Hepatocyte (in vitro differentiated cells): ENCODE measurements around the gene HMGCL. TPM values are rescaled to one million over a fixed set of nuclear protein-coding genes. Genes with fewer than 3 reads are reported as not detected.

Experiments used
- DNase-seq: peaks from one replicate; pipeline ENCODE4 v3.0.0-alpha.2; 2016; ENCODE audit warnings: low spot score
- H2AFZ ChIP-seq: fragments of 200-600 bp; sonication (generic); 2 replicates; pipeline ENCODE4 v1.6.0; 2016; ENCODE audit warnings: antibody characterized with exemption, mild to moderate bottlenecking
- H3K27ac ChIP-seq: fragments of 200-600 bp; sonication (generic); 2 replicates; pipeline ENCODE4 v1.5.1; 2016; ENCODE audit warnings: mild to moderate bottlenecking
- H3K27me3 ChIP-seq: fragments of 200-600 bp; sonication (generic); 2 replicates; pipeline ENCODE4 v1.6.1; 2016
- H3K36me3 ChIP-seq: fragments of 200-600 bp; sonication (generic); replicated peaks from 2 replicates; pipeline ENCODE4 v1.5.1; 2016; ENCODE audit warnings: low read depth; ENCODE audit not compliant: insufficient read depth
- H3K4me1 ChIP-seq: fragments of 200-600 bp; sonication (generic); 2 replicates; pipeline ENCODE4 v1.5.1; 2016; ENCODE audit warnings: mild to moderate bottlenecking, moderate library complexity; ENCODE audit not compliant: insufficient read depth
- H3K4me2 ChIP-seq: fragments of 200-600 bp; sonication (generic); 2 replicates; pipeline ENCODE4 v1.6.0; 2016
- H3K4me3 ChIP-seq: fragments of 200-600 bp; sonication (generic); 2 replicates; pipeline ENCODE4 v1.5.1; 2016; ENCODE audit warnings: mild to moderate bottlenecking
- H3K79me2 ChIP-seq: fragments of 200-600 bp; sonication (generic); 2 replicates; pipeline ENCODE4 v1.6.0; 2017; ENCODE audit warnings: mild to moderate bottlenecking
- H3K9me2 ChIP-seq: fragments of 200-600 bp; sonication (generic); replicated peaks from 2 replicates; pipeline ENCODE4 v1.6.0; 2017; ENCODE audit warnings: mild to moderate bottlenecking; ENCODE audit not compliant: insufficient read depth
- H3K9me3 ChIP-seq: fragments of 200-600 bp; sonication (generic); 2 replicates; pipeline ENCODE4 v1.5.1; 2016; ENCODE audit warnings: low read depth, mild to moderate bottlenecking
- H4K20me1 ChIP-seq: fragments of 200-600 bp; sonication (generic); 2 replicates; pipeline ENCODE4 v1.6.0; 2016; ENCODE audit warnings: mild to moderate bottlenecking; ENCODE audit not compliant: insufficient read depth, poor library complexity, severe bottlenecking
- CTCF ChIP-seq: fragments of 200-600 bp; sonication (generic); IDR thresholded peaks from 2 replicates; pipeline ENCODE4 v1.5.1; 2016; ENCODE audit warnings: antibody characterized with exemption, mild to moderate bottlenecking; ENCODE audit not compliant: poor library complexity
- EZH2 ChIP-seq: fragments of 200-600 bp; sonication (generic); IDR thresholded peaks from 2 replicates; pipeline ENCODE4 v1.6.1; 2016; ENCODE audit warnings: antibody characterized with exemption, mild to moderate bottlenecking, borderline replicate concordance
- EZH2phosphoT487 ChIP-seq: fragments of 200-600 bp; sonication (generic); IDR thresholded peaks from one replicate; pipeline ENCODE4 v1.6.1; 2018; ENCODE audit warnings: antibody characterized with exemption, mild to moderate bottlenecking, low read depth, moderate library complexity; ENCODE audit not compliant: unreplicated experiment, severe bottlenecking
- WGBS: methylation state at CpG from one replicate; pipeline ENCODE4 v1.1.6; 2016; ENCODE audit warnings: low lambda C conversion rate; ENCODE audit errors: missing lambda C conversion rate; 5-methylcytosine and 5-hydroxymethylcytosine counted together
- polyA plus RNA-seq: library from polyadenylated mRNA; unstranded; fragments of >200 nt; fragmentation: Nextera tagmentation; extraction: Ambion mirVana; gene quantifications from 2 replicates; pipeline ENCODE4 v1.2.1, GENCODE V29; 2016
- total RNA-seq: library from RNA; depleted of rRNA; stranded (reverse); fragments of >200 nt; gene quantifications from 2 replicates; pipeline ENCODE4 v1.2.3, GENCODE V29; 2014

HMGCL gene
- total and polyA plus RNA-seq, 2 experiments from 2014 or later, result 78.5 to 90.7 TPM

- Histone ChIP-seq H3K4me1 (peaks cover 6% of the 10 kb centered on the region), H3K4me2 (no peak overlapping the region), H3K27me3 (no peaks in the 10 kb centered on the region), H3K9me2 (no peaks in the 10 kb centered on the region), H3K9me3 (no peaks in the 10 kb centered on the region), H4K20me1 (no peaks in the 10 kb centered on the region), H3K36me3 (no peaks in the 10 kb centered on the region), H3K27ac (no peak overlapping the region), H2AFZ (no peak overlapping the region), H3K4me3 (no peak overlapping the region), H3K79me2 (no peaks in the 10 kb centered on the region)
- TF ChIP-seq EZH2 (no peak), EZH2phosphoT487 (no peak), CTCF (no peak)
- DNase-seq, result no peak
- 60% methylated on average over 3 of the region's 3 CpGs for WGBS
These were observed 17.8 kb downstream of the HMGCL start for GRCh38 chr1:23807453-23807852.

- 81% methylated on average over 6 of the region's 6 CpGs for WGBS
- no peak overlapping the region for H3K4me3 ChIP-seq
- TF ChIP-seq CTCF (no peak), EZH2phosphoT487 (no peak), EZH2 (no peak)
- peaks cover 15% of the 10 kb centered on the region for H3K4me1 ChIP-seq
- H3K79me2 ChIP-seq, result no peaks in the 10 kb centered on the region
- H3K36me3 ChIP-seq, result no peaks in the 10 kb centered on the region
- no peaks in the 10 kb centered on the region for H3K9me3 ChIP-seq
- no peak overlapping the region for H2AFZ ChIP-seq
- no peaks in the 10 kb centered on the region for H4K20me1 ChIP-seq
- H3K27ac ChIP-seq, result no peak overlapping the region
- no peaks in the 10 kb centered on the region for H3K27me3 ChIP-seq
- no peaks in the 10 kb centered on the region for H3K9me2 ChIP-seq
- no peak for DNase-seq
- no peak overlapping the region for H3K4me2 ChIP-seq
These were observed 18.9 kb downstream of the HMGCL start for GRCh38 chr1:23806280-23806679.

GRCh38 chr1:23805025-23805424, 20.2 kb downstream of the HMGCL start:
- Histone ChIP-seq H3K4me3 (no peak overlapping the region), H2AFZ (no peak overlapping the region), H3K79me2 (no peaks in the 10 kb centered on the region), H3K27me3 (no peaks in the 10 kb centered on the region), H4K20me1 (no peaks in the 10 kb centered on the region), H3K36me3 (no peaks in the 10 kb centered on the region), H3K9me2 (no peaks in the 10 kb centered on the region), H3K9me3 (no peaks in the 10 kb centered on the region), H3K4me2 (no peak overlapping the region), H3K27ac (no peak overlapping the region), H3K4me1 (peaks cover 12% of the 10 kb centered on the region)
- DNase-seq, result no peak
- TF ChIP-seq CTCF (no peak), EZH2phosphoT487 (no peak)
- 100% methylated on average over 2 of the region's 2 CpGs for WGBS

- Histone ChIP-seq H3K4me1 (peaks cover 10% of the 10 kb centered on the region), H3K9me3 (no peaks in the 10 kb centered on the region), H3K9me2 (no peaks in the 10 kb centered on the region), H3K79me2 (no peaks in the 10 kb centered on the region), H3K27me3 (no peaks in the 10 kb centered on the region), H3K4me2 (no peak overlapping the region), H4K20me1 (no peaks in the 10 kb centered on the region), H3K27ac (no peak overlapping the region), H2AFZ (no peak overlapping the region), H3K4me3 (no peak overlapping the region), H3K36me3 (no peaks in the 10 kb centered on the region)
- TF ChIP-seq EZH2, result no peak
- no peak for TF ChIP-seq CTCF
- TF ChIP-seq EZH2phosphoT487, result no peak
- DNase-seq, result no peak
- WGBS, result 83% methylated on average over 7 of the region's 7 CpGs
These were observed 20.9 kb downstream of the HMGCL start for GRCh38 chr1:23804183-23804835.
